ENCODE data around the gene TMEM63A. TPM values are rescaled to one million over a fixed set of nuclear protein-coding genes. Genes with fewer than 3 reads are reported as not detected.

TMEM63A gene
- polyA plus RNA-seq, 1 experiment: 17.1 TPM

DNA sequence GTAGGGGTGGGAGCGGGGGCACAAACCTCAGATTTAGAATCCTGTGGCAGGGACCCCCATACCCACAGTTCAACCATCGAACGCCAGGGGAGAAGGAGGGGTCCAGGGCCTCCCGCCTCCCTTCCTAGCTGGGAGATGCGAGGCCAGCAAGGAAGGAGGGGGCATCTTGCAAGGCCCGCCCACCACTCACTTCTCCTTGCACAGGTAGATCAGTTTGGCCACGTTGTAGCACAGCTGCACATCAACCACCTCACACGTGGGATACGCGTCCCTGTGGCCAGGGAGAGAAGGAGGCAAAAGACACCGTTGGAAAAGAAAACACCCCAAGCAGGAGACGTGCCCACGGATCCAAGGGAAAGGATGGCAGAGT, 19.6 kb downstream of the TMEM63A start:
- TF ChIP-seq, protein P1, sequence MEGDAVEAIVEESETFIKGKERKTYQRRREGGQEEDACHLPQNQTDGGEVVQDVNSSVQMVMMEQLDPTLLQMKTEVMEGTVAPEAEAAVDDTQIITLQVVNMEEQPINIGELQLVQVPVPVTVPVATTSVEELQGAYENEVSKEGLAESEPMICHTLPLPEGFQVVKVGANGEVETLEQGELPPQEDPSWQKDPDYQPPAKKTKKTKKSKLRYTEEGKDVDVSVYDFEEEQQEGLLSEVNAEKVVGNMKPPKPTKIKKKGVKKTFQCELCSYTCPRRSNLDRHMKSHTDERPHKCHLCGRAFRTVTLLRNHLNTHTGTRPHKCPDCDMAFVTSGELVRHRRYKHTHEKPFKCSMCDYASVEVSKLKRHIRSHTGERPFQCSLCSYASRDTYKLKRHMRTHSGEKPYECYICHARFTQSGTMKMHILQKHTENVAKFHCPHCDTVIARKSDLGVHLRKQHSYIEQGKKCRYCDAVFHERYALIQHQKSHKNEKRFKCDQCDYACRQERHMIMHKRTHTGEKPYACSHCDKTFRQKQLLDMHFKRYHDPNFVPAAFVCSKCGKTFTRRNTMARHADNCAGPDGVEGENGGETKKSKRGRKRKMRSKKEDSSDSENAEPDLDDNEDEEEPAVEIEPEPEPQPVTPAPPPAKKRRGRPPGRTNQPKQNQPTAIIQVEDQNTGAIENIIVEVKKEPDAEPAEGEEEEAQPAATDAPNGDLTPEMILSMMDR (IDR thresholded peaks at IDR 0.05; ENCODE audit: low read depth, low read length): no peak
- no peaks in the 10 kb centered on the region for H3K9me3 ChIP-seq (ENCODE audit: control insufficient read depth, insufficient read depth, low read length)
- H3K27me3 ChIP-seq (ENCODE audit: control insufficient read depth, insufficient read depth, low read length): no peaks in the 10 kb centered on the region
- CTCF ChIA-PET: no interaction called here
- no peak for DNase-seq (ENCODE audit: low read depth, low spot score)
- H3K27ac ChIP-seq (ENCODE audit: low read depth, low read length): no peak overlapping the region
- POLR2A ChIA-PET: no interaction called here
- no peak overlapping the region for H3K4me3 ChIP-seq (ENCODE audit: low read depth, low read length)

DNA sequence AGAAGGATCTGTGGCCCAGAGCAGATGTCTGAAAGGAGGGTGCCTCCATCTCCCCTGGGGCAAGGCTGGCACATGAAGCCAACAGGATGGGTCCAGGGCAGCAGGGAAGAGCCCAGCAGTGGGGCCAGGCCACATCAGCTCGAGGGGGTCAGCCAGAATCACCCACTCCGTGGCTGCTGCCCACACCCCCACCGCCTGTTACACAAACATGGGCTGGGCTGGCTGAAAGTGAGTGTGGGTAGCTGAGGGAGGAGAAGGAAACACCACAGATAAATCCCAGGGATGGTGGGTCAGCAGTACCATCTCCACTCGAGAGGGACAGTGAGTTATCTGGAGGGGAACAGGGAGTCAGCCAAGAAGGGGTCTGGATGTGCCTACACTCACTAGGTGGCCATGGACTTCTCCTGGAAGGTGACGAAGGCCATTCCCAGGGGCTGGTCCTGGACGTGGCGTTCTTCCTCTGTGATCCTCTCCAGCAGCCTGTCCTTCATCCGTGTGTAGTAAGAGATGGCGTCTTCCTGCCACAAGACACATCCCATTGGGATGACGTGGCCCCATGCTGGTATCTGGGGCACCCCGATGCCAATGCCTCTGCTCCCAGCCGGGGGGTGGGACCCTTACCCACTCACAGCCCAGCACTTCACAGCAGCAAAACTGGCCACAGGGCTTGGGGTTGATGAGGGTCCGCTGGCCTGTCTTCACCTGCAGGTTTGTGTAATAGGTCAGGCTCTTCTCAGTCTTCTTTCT, 20.2 kb downstream of the TMEM63A start:
- POLR2A ChIA-PET: no interaction called here
- no peak for DNase-seq (ENCODE audit: low read depth, low spot score)
- CTCF ChIA-PET: no interaction called here
- Histone ChIP-seq H3K9me3 (ENCODE audit: control insufficient read depth, insufficient read depth, low read length) (no peaks in the 10 kb centered on the region), H3K27me3 (ENCODE audit: control insufficient read depth, insufficient read depth, low read length) (no peaks in the 10 kb centered on the region), H3K4me3 (ENCODE audit: low read depth, low read length) (no peak overlapping the region), H3K27ac (ENCODE audit: low read depth, low read length) (no peak overlapping the region)
- TF ChIP-seq, protein P1 (IDR thresholded peaks at IDR 0.05; ENCODE audit: low read depth, low read length): no peak

DNA sequence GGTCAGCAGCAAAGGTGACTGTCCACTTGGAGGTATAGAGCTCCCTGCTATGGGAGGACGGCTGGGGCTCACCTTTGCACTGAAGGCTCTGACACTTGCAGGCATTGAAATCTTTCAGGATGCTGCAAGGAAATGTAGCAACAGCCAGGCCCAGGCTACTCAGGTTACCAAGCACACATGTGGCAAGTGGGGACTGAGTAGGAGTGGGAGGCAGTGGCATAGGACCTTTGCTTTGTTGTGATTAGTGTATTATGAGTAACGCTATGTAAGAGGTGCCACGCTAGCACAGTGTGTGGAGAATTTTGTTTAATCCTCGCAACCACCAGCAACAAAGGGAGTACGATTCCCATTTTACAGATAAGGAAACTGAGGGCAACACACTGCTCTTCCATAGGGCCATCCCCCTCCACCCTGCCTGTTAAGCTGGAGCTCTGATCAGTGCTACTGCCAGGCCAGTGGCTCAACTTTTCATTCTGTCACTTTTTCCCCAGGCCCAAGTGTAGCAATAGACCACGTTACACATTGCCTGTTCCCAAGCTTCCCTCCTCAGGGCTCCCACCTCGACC, 21.2 kb downstream of the TMEM63A start:
- H3K27me3 ChIP-seq (ENCODE audit: control insufficient read depth, insufficient read depth, low read length): no peaks in the 10 kb centered on the region
- no peaks in the 10 kb centered on the region for H3K9me3 ChIP-seq (ENCODE audit: control insufficient read depth, insufficient read depth, low read length)
- H3K27ac ChIP-seq (ENCODE audit: low read depth, low read length): no peak overlapping the region
- ChIA-PET CTCF (interaction anchor here (0.6 kb wide), 1 partner anchor 89 kb away, joined by 3 read pairs; no protein-coding TSS in a partner anchor), POLR2A (no interaction called here)
- TF ChIP-seq, protein P1 (IDR thresholded peaks at IDR 0.05; ENCODE audit: low read depth, low read length): no peak
- no peak for DNase-seq (ENCODE audit: low read depth, low spot score)
- no peak overlapping the region for H3K4me3 ChIP-seq (ENCODE audit: low read depth, low read length)

DNA sequence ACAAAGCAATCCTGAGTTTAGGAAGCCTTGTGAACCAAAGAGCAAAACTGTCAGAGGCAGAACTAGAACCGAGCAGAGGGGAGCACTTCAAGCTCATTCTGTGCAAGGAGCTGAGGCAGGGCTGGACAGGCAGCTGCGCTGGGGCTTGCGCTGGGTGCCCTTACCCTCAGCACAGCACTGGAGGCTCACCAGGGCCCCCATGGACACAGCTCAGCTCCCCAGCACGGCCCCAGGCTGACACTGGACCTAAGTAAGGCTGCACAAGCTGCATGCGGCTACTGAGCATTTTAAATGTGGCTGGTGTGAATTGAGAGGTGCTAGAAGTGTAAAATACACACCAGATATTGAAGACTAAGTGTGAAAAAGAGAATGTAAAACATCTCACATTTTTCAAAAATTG, 22.1 kb downstream of the TMEM63A start:
- TF ChIP-seq, protein P1 (IDR thresholded peaks at IDR 0.05; ENCODE audit: low read depth, low read length): no peak
- no peak for DNase-seq (ENCODE audit: low read depth, low spot score)
- no peaks in the 10 kb centered on the region for H3K27me3 ChIP-seq (ENCODE audit: control insufficient read depth, insufficient read depth, low read length)
- ChIA-PET POLR2A (no interaction called here), CTCF (interaction anchor here (1.0 kb wide), 1 partner anchor 385 kb away, joined by 3 read pairs; no protein-coding TSS in a partner anchor)
- no peak overlapping the region for H3K4me3 ChIP-seq (ENCODE audit: low read depth, low read length)
- H3K27ac ChIP-seq (ENCODE audit: low read depth, low read length): no peak overlapping the region
- H3K9me3 ChIP-seq (ENCODE audit: control insufficient read depth, insufficient read depth, low read length): no peaks in the 10 kb centered on the region

DNA sequence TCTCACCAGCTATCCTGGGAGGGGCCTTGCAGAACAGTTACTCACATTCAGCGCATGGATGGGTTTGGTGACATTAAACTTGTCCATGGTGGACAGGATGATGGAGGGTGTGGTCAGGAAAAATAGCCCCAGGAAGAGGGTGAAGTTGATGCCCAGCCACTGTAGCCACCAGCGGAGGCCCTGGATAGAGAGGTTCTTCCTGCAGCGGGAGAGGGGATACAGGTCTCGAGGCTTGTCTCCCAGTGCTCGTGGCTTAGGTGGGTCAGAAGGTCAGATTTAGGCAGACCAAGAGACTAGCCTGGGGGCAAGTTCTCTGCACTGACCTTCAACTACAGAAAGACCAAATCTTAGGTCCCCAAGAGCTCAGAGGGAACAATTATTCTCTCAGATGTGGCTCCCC, 23.0 kb downstream of the TMEM63A start:
- ChIA-PET CTCF (interaction anchor here (0.5 to 1.0 kb wide), 2 partner anchors 82 to 384 kb away, joined by 3 read pairs; no protein-coding TSS in a partner anchor), POLR2A (no interaction called here)
- Histone ChIP-seq H3K27ac (ENCODE audit: low read depth, low read length) (no peak overlapping the region), H3K4me3 (ENCODE audit: low read depth, low read length) (no peak overlapping the region), H3K9me3 (ENCODE audit: control insufficient read depth, insufficient read depth, low read length) (no peaks in the 10 kb centered on the region), H3K27me3 (ENCODE audit: control insufficient read depth, insufficient read depth, low read length) (no peaks in the 10 kb centered on the region)
- TF ChIP-seq, protein P1 (IDR thresholded peaks at IDR 0.05; ENCODE audit: low read depth, low read length): no peak
- DNase-seq (ENCODE audit: low read depth, low spot score): no peak

Measured in AG04450 (cell line).